ENCODE data around the gene CCDC91. TPM values are rescaled to one million over a fixed set of nuclear protein-coding genes. Genes with fewer than 3 reads are reported as not detected.

CCDC91 gene, protein sequence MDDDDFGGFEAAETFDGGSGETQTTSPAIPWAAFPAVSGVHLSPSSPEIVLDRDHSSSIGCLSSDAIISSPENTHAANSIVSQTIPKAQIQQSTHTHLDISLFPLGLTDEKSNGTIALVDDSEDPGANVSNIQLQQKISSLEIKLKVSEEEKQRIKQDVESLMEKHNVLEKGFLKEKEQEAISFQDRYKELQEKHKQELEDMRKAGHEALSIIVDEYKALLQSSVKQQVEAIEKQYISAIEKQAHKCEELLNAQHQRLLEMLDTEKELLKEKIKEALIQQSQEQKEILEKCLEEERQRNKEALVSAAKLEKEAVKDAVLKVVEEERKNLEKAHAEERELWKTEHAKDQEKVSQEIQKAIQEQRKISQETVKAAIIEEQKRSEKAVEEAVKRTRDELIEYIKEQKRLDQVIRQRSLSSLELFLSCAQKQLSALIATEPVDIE
- total RNA-seq: 21.8 and 22.8 TPM in 2 replicates

DNA sequence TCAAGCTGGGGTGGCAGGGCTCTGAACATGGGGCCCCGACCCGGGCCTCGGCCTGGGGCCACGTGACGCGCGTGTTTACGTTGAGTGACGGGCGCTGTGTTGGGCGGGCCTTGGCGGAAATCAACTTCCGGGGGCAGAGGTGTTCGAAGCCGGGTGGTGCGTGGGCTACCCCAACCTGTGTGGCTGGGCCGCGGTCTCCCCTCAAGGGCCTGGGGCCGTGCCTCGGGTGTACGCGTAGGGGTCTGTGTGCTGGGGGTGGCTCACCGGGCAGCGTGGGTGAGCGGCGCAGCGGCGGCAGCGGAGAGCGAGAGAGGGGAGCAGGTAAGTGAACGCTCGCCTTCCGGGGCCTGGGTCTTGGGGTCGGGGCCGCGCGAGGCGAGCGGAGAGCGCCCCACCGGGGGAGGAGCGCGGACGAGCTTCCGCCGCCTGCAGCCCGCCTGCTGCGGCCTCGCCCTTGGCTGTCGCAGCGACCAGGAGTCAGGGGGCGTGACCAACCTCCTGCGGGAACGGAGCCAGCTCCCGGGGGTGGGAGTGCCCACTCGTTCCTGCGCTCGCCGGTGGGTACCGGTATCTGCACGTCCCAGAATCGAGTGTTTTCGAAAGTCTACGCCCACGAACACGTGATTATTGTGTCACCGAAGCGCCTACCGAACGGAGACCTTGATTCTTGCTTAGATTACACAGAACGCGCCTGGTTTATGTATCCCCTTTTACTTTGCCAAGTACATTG, at the start of gene CCDC91:
Gene CCDC91 (plus strand): TSS at position 136 of the 730 bp plus-strand sequence. CDS start 66,760 bp downstream, outside the sequence.

Other genes with a start within 250 kb of the CCDC91 start
- 243 and 391 TPM in 2 replicates for gene PTHLH, start 217.7 kb upstream of the CCDC91 start, total RNA-seq